MM.1S (cell line): ENCODE measurements around the gene TXLNG.

Experiments used
- DNase-seq: peaks from one replicate; pipeline ENCODE4 v3.0.0-alpha.2; 2015
- H2AFZ ChIP-seq: fragments of 300-600 bp; sonication (generic); 2 replicates; pipeline ENCODE4 v1.6.0; 2016; ENCODE audit warnings: antibody characterized with exemption, low read length
- H3F3A ChIP-seq: fragments of 300-600 bp; sonication (generic); 2 replicates; pipeline ENCODE4 v1.6.1; 2016; ENCODE audit warnings: mild to moderate bottlenecking, antibody characterized with exemption, low read length, moderate library complexity, mixed read lengths; ENCODE audit not compliant: insufficient read depth
- H3K27ac ChIP-seq: fragments of 300-600 bp; sonication (generic); 2 replicates; pipeline ENCODE4 v1.5.1; 2016; ENCODE audit warnings: mild to moderate bottlenecking, low read length
- H3K27me3 ChIP-seq: fragments of 300-600 bp; sonication (generic); replicated peaks from 2 replicates; pipeline ENCODE4 v1.6.0; 2016; ENCODE audit warnings: low read length; ENCODE audit not compliant: insufficient read depth
- H3K36me3 ChIP-seq: fragments of 300-600 bp; sonication (generic); replicated peaks from 2 replicates; pipeline ENCODE4 v1.6.1; 2016; ENCODE audit warnings: mild to moderate bottlenecking, low read length, mixed read lengths; ENCODE audit not compliant: insufficient read depth
- H3K4me1 ChIP-seq: fragments of 300-600 bp; sonication (generic); 2 replicates; pipeline ENCODE4 v1.6.1; 2016; ENCODE audit warnings: low read length, mixed read lengths
- H3K4me2 ChIP-seq: fragments of 300-600 bp; sonication (generic); 2 replicates; pipeline ENCODE4 v1.6.0; 2016; ENCODE audit warnings: low read depth, low read length
- H3K4me3 ChIP-seq: fragments of 300-600 bp; sonication (generic); 2 replicates; pipeline ENCODE4 v1.5.1; 2016; ENCODE audit warnings: low read length, mixed read lengths
- H3K79me2 ChIP-seq: fragments of 300-600 bp; sonication (generic); 2 replicates; pipeline ENCODE4 v1.6.1; 2016; ENCODE audit warnings: mixed run types, low read length, mixed read lengths
- H3K9ac ChIP-seq: fragments of 300-600 bp; sonication (generic); 2 replicates; pipeline ENCODE4 v1.6.1; 2016; ENCODE audit warnings: low read length, mixed read lengths
- H3K9me2 ChIP-seq: fragments of 300-600 bp; sonication (generic); replicated peaks from 2 replicates; pipeline ENCODE4 v1.6.1; 2016; ENCODE audit warnings: mild to moderate bottlenecking, low read length, mixed read lengths; ENCODE audit not compliant: insufficient read depth
- H3K9me3 ChIP-seq: fragments of 300-600 bp; sonication (generic); replicated peaks from 2 replicates; pipeline ENCODE4 v1.6.1; 2016; ENCODE audit warnings: mild to moderate bottlenecking, low read length, mixed read lengths; ENCODE audit not compliant: insufficient read depth
- H4K20me1 ChIP-seq: fragments of 300-600 bp; sonication (generic); 2 replicates; pipeline ENCODE4 v1.6.1; 2016; ENCODE audit warnings: mild to moderate bottlenecking, low read length, moderate library complexity, mixed read lengths; ENCODE audit not compliant: insufficient read depth
- CTCF ChIP-seq: fragments of 300-600 bp; sonication (generic); IDR thresholded peaks from 2 replicates; pipeline ENCODE4 v1.5.1; 2016; ENCODE audit warnings: antibody characterized with exemption, low read length, mixed read lengths
- EZH2 ChIP-seq: fragments of 300-600 bp; sonication (generic); optimal IDR thresholded peaks from 2 replicates; pipeline ENCODE3; 2017; ENCODE audit warnings: low read depth, mild to moderate bottlenecking, antibody characterized with exemption, low read length, mixed read lengths
- EZH2phosphoT487 ChIP-seq: fragments of 300-600 bp; sonication (generic); IDR thresholded peaks from 2 replicates; pipeline ENCODE4 v1.6.1; 2018; ENCODE audit warnings: antibody characterized with exemption, low read length

The TXLNG gene

GRCh38 chrX:16851827-16852226 lies 65.6 kb downstream of the TXLNG start:
- no peak for DNase-seq
- Histone ChIP-seq H3K9ac (no peak overlapping the region), H3K36me3 (peaks cover 8% of the 10 kb centered on the region; the same call in 1 of the 2 replicates), H3K9me2 (no peaks in the 10 kb centered on the region), H3K27me3 (no peaks in the 10 kb centered on the region), H3K4me3 (no peak overlapping the region), H3K79me2 (peaks cover 54% of the 10 kb centered on the region), H3K4me1 (no peaks in the 10 kb centered on the region), H3K9me3 (no peaks in the 10 kb centered on the region), H3K27ac (no peak overlapping the region), H2AFZ (no peak overlapping the region), H4K20me1 (no peaks in the 10 kb centered on the region), H3F3A (no peaks in the 10 kb centered on the region), H3K4me2 (no peak overlapping the region)
- TF ChIP-seq CTCF (no peak), EZH2 (no peak), EZH2phosphoT487 (no peak)

GRCh38 chrX:16852617-16853179 lies 66.4 kb downstream of the TXLNG start:
- DNase-seq: no peak
- peaks cover 62% of the 10 kb centered on the region for H3K79me2 ChIP-seq
- TF ChIP-seq EZH2: no peak
- no peak for TF ChIP-seq EZH2phosphoT487
- no peak for TF ChIP-seq CTCF
- no peaks in the 10 kb centered on the region for H3K4me1 ChIP-seq
- no peaks in the 10 kb centered on the region for H4K20me1 ChIP-seq
- no peaks in the 10 kb centered on the region for H3K27me3 ChIP-seq
- H3K9me3 ChIP-seq: no peaks in the 10 kb centered on the region
- no peak overlapping the region for H2AFZ ChIP-seq
- no peak overlapping the region for H3K27ac ChIP-seq
- H3K4me3 ChIP-seq: no peak overlapping the region
- H3K9ac ChIP-seq: no peak overlapping the region
- H3F3A ChIP-seq: no peaks in the 10 kb centered on the region
- H3K4me2 ChIP-seq: no peak overlapping the region
- H3K9me2 ChIP-seq: no peaks in the 10 kb centered on the region
- H3K36me3 ChIP-seq: peaks cover 8% of the 10 kb centered on the region; the same call in 1 of the 2 replicates

- TF ChIP-seq EZH2 (no peak), EZH2phosphoT487 (no peak), CTCF (no peak)
- Histone ChIP-seq H3K36me3 (peaks cover under 1% of the 10 kb centered on the region; the same call in 1 of the 2 replicates), H3K79me2 (peaks cover 71% of the 10 kb centered on the region), H3K4me2 (no peak overlapping the region), H3K4me1 (no peaks in the 10 kb centered on the region), H3K27ac (no peak overlapping the region), H3F3A (no peaks in the 10 kb centered on the region), H4K20me1 (no peaks in the 10 kb centered on the region), H3K9me2 (no peaks in the 10 kb centered on the region), H3K9ac (no peak overlapping the region), H3K4me3 (no peak overlapping the region), H2AFZ (no peak overlapping the region), H3K27me3 (no peaks in the 10 kb centered on the region), H3K9me3 (no peaks in the 10 kb centered on the region)
- DNase-seq: no peak
Observed at GRCh38 chrX:16853537-16853936, 67.3 kb downstream of the TXLNG start.
